ENCODE measurements around the gene RIMBP2. TPM values are rescaled to one million over a fixed set of nuclear protein-coding genes. Genes with fewer than 3 reads are reported as not detected.
A peak's percentile ranks its signal among the peaks of the same experiment; 100 is the strongest.

The RIMBP2 gene
- total and polyA plus RNA-seq, 9 of the 15 experiments (the other 6 are each of a cell fraction or from before 2014, with no cell fraction given) = not detected

GRCh38 chr12:130571089-130571488 is 145.0 kb downstream of the RIMBP2 start:
- H3K9me3 ChIP-seq (replicated peaks; ENCODE audit: control insufficient read depth, insufficient read depth, low read depth, low read length) = no peaks in the 10 kb centered on the region
- no peak overlapping the region for H2AFZ ChIP-seq (ENCODE audit: low read depth, low read length)
- no peak overlapping the region for H3K9ac ChIP-seq (ENCODE audit: insufficient read depth in 1 of 2, low read depth in 2 of 2, low read length in 2 of 2)
- H3K4me3 ChIP-seq = no peak overlapping the region
- no peaks in the 10 kb centered on the region for H3K79me2 ChIP-seq (ENCODE audit: control insufficient read depth, insufficient read depth, low read length)
- no peaks in the 10 kb centered on the region for H3K4me1 ChIP-seq (replicated peaks in 1 of 2; ENCODE audit: control insufficient read depth in 2 of 2, insufficient read depth in 2 of 2, low read length in 2 of 2)
- H3K4me2 ChIP-seq (ENCODE audit: insufficient read depth, low read length) = no peak overlapping the region
- H3K27me3 ChIP-seq (ENCODE audit: control insufficient read depth in 2 of 2, insufficient read depth in 2 of 2, low read length in 2 of 2) = peaks cover 6 to 33% of the 10 kb centered on the region in 2 experiments; a peak in 4 of 5 replicates
- 4% methylated on average over 6 of the region's 6 CpGs for WGBS (ENCODE audit: insufficient coverage, low coverage, missing lambda C conversion rate)
- H4K20me1 ChIP-seq (replicated peaks; ENCODE audit: control insufficient read depth, insufficient read depth, low read length) = no peaks in the 10 kb centered on the region
- no peak overlapping the region for H3K27ac ChIP-seq (ENCODE audit: extremely low read depth, low read depth, low read length)
- in situ Hi-C loops (cut with MboI) (no loop called here), intact Hi-C loops (cut with micrococcal nuclease) (no loop called here)
- no peaks in the 10 kb centered on the region for H3K9me1 ChIP-seq (ENCODE audit: control insufficient read depth, insufficient read depth, low read length)
- POLR2A ChIA-PET = no interaction called here
- DNase-seq (ENCODE audit: extremely low read depth in 1 of 4, low spot score in 3 of 4) (no peak), ATAC-seq (peak; percentile 67), FAIRE-seq (no peak)
- H3K36me3 ChIP-seq (ENCODE audit: control insufficient read depth, insufficient read depth, low read length) = no peaks in the 10 kb centered on the region
- no peak for TF ChIP-seq MAZ (CRISPR knock-in tag; conservative IDR thresholded peaks at IDR 0.05 in 1 of 2, IDR thresholded peaks at IDR 0.05 in 1 of 2)
- TF ChIP-seq SETDB1 (IDR thresholded peaks at IDR 0.05; ENCODE audit: low read length) = no peak
- TF ChIP-seq MITF (IDR thresholded peaks at IDR 0.05) = no peak
- TF ChIP-seq ADNP (tag; IDR thresholded peaks at IDR 0.05) = no peak
- no peak for TF ChIP-seq MED1 (CRISPR knock-in tag; IDR thresholded peaks at IDR 0.05; ENCODE audit: borderline replicate concordance)
- no peak for TF ChIP-seq E2F1 (CRISPR knock-in tag; IDR thresholded peaks at IDR 0.05)
- no peak for TF ChIP-seq NCOA6 (IDR thresholded peaks at IDR 0.05)
- no peak for TF ChIP-seq STAG1 (CRISPR knock-in tag; IDR thresholded peaks at IDR 0.05; ENCODE audit: borderline replicate concordance)
- TF ChIP-seq USF1 (CRISPR knock-in tag; IDR thresholded peaks at IDR 0.05) = no peak
- no peak for TF ChIP-seq CREM (IDR thresholded peaks at IDR 0.05; ENCODE audit: low read depth)
- TF ChIP-seq NR2F6 (CRISPR knock-in tag; IDR thresholded peaks at IDR 0.05) = no peak
- no peak for TF ChIP-seq CBX1 (IDR thresholded peaks at IDR 0.05; ENCODE audit: low read depth)
- TF ChIP-seq SIX5 (IDR thresholded peaks at IDR 0.05; ENCODE audit: borderline replicate concordance in 1 of 2, insufficient read depth in 1 of 2, low read depth in 1 of 2, low read length in 2 of 2) = no peak
- CTCF ChIA-PET (ENCODE audit: low intra/inter-chr PET ratio) = no interaction called here
- BruUV-seq (replicated peaks) = no TSS peak

Data from K562 (cell line).